Measurements from ENCODE around the gene ZBTB7C. TPM values are rescaled to one million over a fixed set of nuclear protein-coding genes. Genes with fewer than 3 reads are reported as not detected.

The ZBTB7C gene
- total and polyA plus RNA-seq, 2 of the 8 experiments (the other 6 are each of a cell fraction or from before 2014, with no cell fraction given), result 0.15 to 0.45 TPM

GRCh38 chr18:48126240-48126639 lies 282.9 kb downstream of the ZBTB7C start (continued):
- TF ChIP-seq NANOG (IDR thresholded peaks at IDR 0.05; ENCODE audit: insufficient read depth, low read depth, low read length, poor library complexity, severe bottlenecking), result no peak
